Skeletal muscle satellite cell (primary cell): ENCODE measurements around the gene SPRY4.

ENCODE experiments used
- H3K27me3 ChIP-seq: 2 replicates; pipeline ENCODE4 v1.7.0; 2013; ENCODE audit warnings: low read length; ENCODE audit not compliant: control insufficient read depth, insufficient read depth
- H3K36me3 ChIP-seq: 2 replicates; pipeline ENCODE4 v1.7.0; 2013; ENCODE audit warnings: mild to moderate bottlenecking, control low read depth, low read length; ENCODE audit not compliant: insufficient read depth
- H3K4me1 ChIP-seq: 2 replicates; pipeline ENCODE4 v1.7.0; 2013; ENCODE audit warnings: low read length; ENCODE audit not compliant: control insufficient read depth, insufficient read depth
- H3K4me2 ChIP-seq: 2 replicates; pipeline ENCODE4 v1.7.0; 2013; ENCODE audit warnings: mild to moderate bottlenecking, low read length
- H3K4me3 ChIP-seq: 2 replicates; pipeline ENCODE4 v1.7.0; 2013; ENCODE audit warnings: low read length
- H3K9ac ChIP-seq: 2 replicates; pipeline ENCODE4 v1.7.0; 2013; ENCODE audit warnings: mild to moderate bottlenecking, low read depth, low read length, moderate library complexity
- H3K9me3 ChIP-seq: replicated peaks from 2 replicates; pipeline ENCODE4 v1.7.0; 2013; ENCODE audit warnings: mild to moderate bottlenecking, control low read depth, low read length

Gene SPRY4

GRCh38 chr5:142320430-142320738, 4.4 kb downstream of the SPRY4 start:
- peaks cover 67% of the 10 kb centered on the region for H3K4me1 ChIP-seq
- H3K36me3 ChIP-seq = peaks cover 69% of the 10 kb centered on the region
- no peaks in the 10 kb centered on the region for H3K9me3 ChIP-seq
- H3K4me3 ChIP-seq = peak overlapping the region; percentile 88
- H3K4me2 ChIP-seq = peak overlapping the region; percentile 93
- peak overlapping the region; percentile 99 for H3K9ac ChIP-seq
- H3K27me3 ChIP-seq = no peaks in the 10 kb centered on the region

- Histone ChIP-seq H3K9ac (peak overlapping the region; percentile 99), H3K4me1 (peaks cover 72% of the 10 kb centered on the region), H3K27me3 (no peaks in the 10 kb centered on the region), H3K4me3 (peak overlapping the region; percentile 88), H3K4me2 (peak overlapping the region; percentile 93), H3K36me3 (peaks cover 74% of the 10 kb centered on the region), H3K9me3 (no peaks in the 10 kb centered on the region)
These were observed 5.0 kb downstream of the SPRY4 start for GRCh38 chr5:142319560-142320429.

- Histone ChIP-seq H3K9ac (peak overlapping the region; percentile 99), H3K36me3 (peaks cover 77% of the 10 kb centered on the region), H3K27me3 (no peaks in the 10 kb centered on the region), H3K4me3 (peak overlapping the region; percentile 88), H3K9me3 (no peaks in the 10 kb centered on the region), H3K4me2 (peak overlapping the region; percentile 93), H3K4me1 (peaks cover 79% of the 10 kb centered on the region)
These were observed 5.7 kb downstream of the SPRY4 start for GRCh38 chr5:142319105-142319504.

GRCh38 chr5:142317753-142318152, 7.1 kb downstream of the SPRY4 start:
- H3K9me3 ChIP-seq = no peaks in the 10 kb centered on the region
- H3K4me1 ChIP-seq = peaks cover 92% of the 10 kb centered on the region
- peaks cover 77% of the 10 kb centered on the region for H3K36me3 ChIP-seq
- no peak overlapping the region for H3K4me3 ChIP-seq
- peak overlapping the region; percentile 57 for H3K4me2 ChIP-seq
- H3K27me3 ChIP-seq = no peaks in the 10 kb centered on the region
- H3K9ac ChIP-seq = peak overlapping the region; percentile 28

- Histone ChIP-seq H3K4me2 (peak overlapping the region; percentile 57), H3K36me3 (peaks cover 79% of the 10 kb centered on the region), H3K27me3 (no peaks in the 10 kb centered on the region), H3K4me1 (peaks cover 89% of the 10 kb centered on the region), H3K9ac (peak overlapping the region; percentile 28), H3K9me3 (no peaks in the 10 kb centered on the region), H3K4me3 (no peak overlapping the region)
These were observed 7.6 kb downstream of the SPRY4 start for GRCh38 chr5:142317173-142317572.

- peaks cover 89% of the 10 kb centered on the region for H3K4me1 ChIP-seq
- H3K9ac ChIP-seq = peak overlapping the region; percentile 1
- H3K36me3 ChIP-seq = peaks cover 80% of the 10 kb centered on the region
- peak overlapping the region; percentile 57 for H3K4me2 ChIP-seq
- no peaks in the 10 kb centered on the region for H3K9me3 ChIP-seq
- H3K4me3 ChIP-seq = no peak overlapping the region
- no peaks in the 10 kb centered on the region for H3K27me3 ChIP-seq
These were observed 8.1 kb downstream of the SPRY4 start for GRCh38 chr5:142316681-142317080.

- Histone ChIP-seq H3K4me2 (peak overlapping the region; percentile 57), H3K4me3 (no peak overlapping the region), H3K36me3 (peaks cover 82% of the 10 kb centered on the region), H3K9me3 (no peaks in the 10 kb centered on the region), H3K9ac (peak overlapping the region; percentile 1), H3K4me1 (peaks cover 82% of the 10 kb centered on the region), H3K27me3 (no peaks in the 10 kb centered on the region)
These were observed 8.8 kb downstream of the SPRY4 start for GRCh38 chr5:142316051-142316450.

- Histone ChIP-seq H3K36me3 (peaks cover 87% of the 10 kb centered on the region), H3K9ac (peak overlapping the region; percentile 1), H3K9me3 (no peaks in the 10 kb centered on the region), H3K4me2 (peak overlapping the region; percentile 57), H3K4me1 (peaks cover 75% of the 10 kb centered on the region), H3K27me3 (no peaks in the 10 kb centered on the region), H3K4me3 (no peak overlapping the region)
These were observed 9.5 kb downstream of the SPRY4 start for GRCh38 chr5:142315096-142315900.

GRCh38 chr5:142314606-142315005, 10.2 kb downstream of the SPRY4 start:
- Histone ChIP-seq H3K36me3 (peaks cover 90% of the 10 kb centered on the region), H3K4me3 (no peak overlapping the region), H3K27me3 (no peaks in the 10 kb centered on the region), H3K9me3 (no peaks in the 10 kb centered on the region), H3K4me2 (peak overlapping the region; percentile 39), H3K9ac (peak overlapping the region; percentile 3), H3K4me1 (peaks cover 68% of the 10 kb centered on the region)

- peak overlapping the region; percentile 3 for H3K9ac ChIP-seq
- peak overlapping the region; percentile 39 for H3K4me2 ChIP-seq
- peaks cover 90% of the 10 kb centered on the region for H3K36me3 ChIP-seq
- no peak overlapping the region for H3K4me3 ChIP-seq
- no peaks in the 10 kb centered on the region for H3K27me3 ChIP-seq
- no peaks in the 10 kb centered on the region for H3K9me3 ChIP-seq
- peaks cover 63% of the 10 kb centered on the region for H3K4me1 ChIP-seq
These were observed 10.7 kb downstream of the SPRY4 start for GRCh38 chr5:142314109-142314508.

- peak overlapping the region; percentile 3 for H3K9ac ChIP-seq
- H3K4me1 ChIP-seq = peaks cover 59% of the 10 kb centered on the region
- H3K36me3 ChIP-seq = peaks cover 88% of the 10 kb centered on the region
- H3K4me3 ChIP-seq = no peak overlapping the region
- no peaks in the 10 kb centered on the region for H3K9me3 ChIP-seq
- no peaks in the 10 kb centered on the region for H3K27me3 ChIP-seq
- H3K4me2 ChIP-seq = peak overlapping the region; percentile 39
These were observed 11.1 kb downstream of the SPRY4 start for GRCh38 chr5:142313682-142314081.
